Cardiac muscle cell (in vitro differentiated cells and primary cell): Measurements from ENCODE around the gene C5orf15. TPM values are rescaled to one million over a fixed set of nuclear protein-coding genes. Genes with fewer than 3 reads are reported as not detected.

Experiments
- DNase-seq, 2 donors: peaks; one replicate each; pipeline versions ENCODE4 v3.0.0 to v3.0.0-alpha.2; 2010 to 2017; ENCODE audit warnings: low read depth in 1 of 2, low spot score in 1 of 2
- H3K27ac ChIP-seq: fragments of 200-600 bp; sonication (generic); 2 replicates; pipeline ENCODE4 v1.5.1; 2016
- H3K27me3 ChIP-seq: fragments of 200-600 bp; sonication (generic); 2 replicates; pipeline ENCODE4 v1.6.0; 2016; ENCODE audit warnings: control low read depth
- H3K36me3 ChIP-seq: fragments of 200-600 bp; sonication (generic); 2 replicates; pipeline ENCODE4 v1.5.1; 2016; ENCODE audit warnings: control low read depth
- H3K4me1 ChIP-seq: fragments of 200-600 bp; sonication (generic); 2 replicates; pipeline ENCODE4 v1.8.1; 2017; ENCODE audit warnings: low read depth, mild to moderate bottlenecking, mixed run types
- H3K4me3 ChIP-seq: fragments of 200-600 bp; sonication (generic); 2 replicates; pipeline ENCODE4 v1.5.1; 2016; ENCODE audit warnings: mild to moderate bottlenecking
- H3K9me3 ChIP-seq: fragments of 200-600 bp; sonication (generic); 2 replicates; pipeline ENCODE4 v1.5.1; 2017; ENCODE audit warnings: low read depth, mild to moderate bottlenecking, control low read depth
- CTCF ChIP-seq: IDR thresholded peaks from 2 replicates; pipeline ENCODE4 v1.5.1; 2012; ENCODE audit warnings: low read depth, mild to moderate bottlenecking, low read length
- polyA plus RNA-seq: library from polyadenylated mRNA; unstranded; fragments of >200 nt; fragmentation: Nextera tagmentation; extraction: Ambion mirVana; gene quantifications from 2 replicates; pipeline ENCODE4 v1.2.1, GENCODE V29; 2016
- total RNA-seq: library from RNA; depleted of rRNA; stranded (reverse); fragments of >200 nt; gene quantifications from 2 replicates; pipeline ENCODE4 v1.2.3, GENCODE V29; 2016

The C5orf15 gene
- total and polyA plus RNA-seq, 2 experiments from 2014 or later = 58.5 to 87.8 TPM

- H3K4me3 ChIP-seq = no peak overlapping the region
- no peaks in the 10 kb centered on the region for H3K27me3 ChIP-seq
- TF ChIP-seq CTCF = no peak
- H3K27ac ChIP-seq = no peak overlapping the region
- no peaks in the 10 kb centered on the region for H3K36me3 ChIP-seq
- no peak for DNase-seq
- H3K9me3 ChIP-seq = no peaks in the 10 kb centered on the region
- no peaks in the 10 kb centered on the region for H3K4me1 ChIP-seq
These were observed 33.4 kb downstream of the C5orf15 start for GRCh38 chr5:133934822-133935666.

GRCh38 chr5:133934311-133934710 is 34.1 kb downstream of the C5orf15 start:
- H3K4me3 ChIP-seq = no peak overlapping the region
- H3K27me3 ChIP-seq = no peaks in the 10 kb centered on the region
- no peaks in the 10 kb centered on the region for H3K36me3 ChIP-seq

GRCh38 chr5:133933670-133934295 is 34.6 kb downstream of the C5orf15 start:
- no peaks in the 10 kb centered on the region for H3K27me3 ChIP-seq
- no peak for TF ChIP-seq CTCF
- H3K27ac ChIP-seq = no peak overlapping the region
- no peak for DNase-seq
- H3K9me3 ChIP-seq = no peaks in the 10 kb centered on the region
- no peaks in the 10 kb centered on the region for H3K4me1 ChIP-seq
- no peaks in the 10 kb centered on the region for H3K36me3 ChIP-seq
- no peak overlapping the region for H3K4me3 ChIP-seq

More at GRCh38 chr5:133934311-133934710, 34.1 kb downstream of the C5orf15 start:
- H3K4me1 ChIP-seq = no peaks in the 10 kb centered on the region
- no peaks in the 10 kb centered on the region for H3K9me3 ChIP-seq
- no peak for TF ChIP-seq CTCF
- no peak for DNase-seq
- H3K27ac ChIP-seq = no peak overlapping the region

GRCh38 chr5:133933169-133933509 is 35.3 kb downstream of the C5orf15 start:
- Histone ChIP-seq H3K4me1 (no peaks in the 10 kb centered on the region), H3K4me3 (no peak overlapping the region), H3K9me3 (no peaks in the 10 kb centered on the region), H3K36me3 (no peaks in the 10 kb centered on the region), H3K27ac (no peak overlapping the region), H3K27me3 (no peaks in the 10 kb centered on the region)
- no peak for TF ChIP-seq CTCF
- peak; percentile 32 to 57 for DNase-seq

- no peak for TF ChIP-seq CTCF
- no peak overlapping the region for H3K4me3 ChIP-seq
These were observed 35.8 kb downstream of the C5orf15 start for GRCh38 chr5:133932441-133933168.

More at GRCh38 chr5:133932441-133933168, 35.8 kb downstream of the C5orf15 start:
- no peaks in the 10 kb centered on the region for H3K27me3 ChIP-seq
- H3K9me3 ChIP-seq = no peaks in the 10 kb centered on the region
- H3K27ac ChIP-seq = no peak overlapping the region
- no peaks in the 10 kb centered on the region for H3K4me1 ChIP-seq
- no peaks in the 10 kb centered on the region for H3K36me3 ChIP-seq
- DNase-seq = no peak
